GM19099 (cell line): Measurements from ENCODE around the gene NECTIN1.

Experiments used
- POLR2A ChIP-seq: IDR thresholded peaks from 3 replicates; pipeline ENCODE4 v1.6.1; 2011; ENCODE audit warnings: low read depth; ENCODE audit not compliant: insufficient read length; ENCODE audit errors: extremely low read depth

Gene NECTIN1

GRCh38 chr11:119701591-119702549 lies 27.1 kb downstream of the NECTIN1 start:
- TF ChIP-seq POLR2A = no peak

GRCh38 chr11:119700536-119701346 lies 28.3 kb downstream of the NECTIN1 start:
- no peak for TF ChIP-seq POLR2A

- TF ChIP-seq POLR2A = no peak
These were observed 29.0 kb downstream of the NECTIN1 start for GRCh38 chr11:119700030-119700429.

GRCh38 chr11:119699227-119699626 lies 29.8 kb downstream of the NECTIN1 start:
- no peak for TF ChIP-seq POLR2A

GRCh38 chr11:119697882-119698281 lies 31.1 kb downstream of the NECTIN1 start:
- no peak for TF ChIP-seq POLR2A

- no peak for TF ChIP-seq POLR2A
These were observed 31.6 kb downstream of the NECTIN1 start for GRCh38 chr11:119697445-119697844.

GRCh38 chr11:119696378-119697222 lies 32.4 kb downstream of the NECTIN1 start:
- TF ChIP-seq POLR2A = no peak

- TF ChIP-seq POLR2A = no peak
These were observed 34.7 kb downstream of the NECTIN1 start for GRCh38 chr11:119694334-119694733.

GRCh38 chr11:119693253-119693815 lies 35.7 kb downstream of the NECTIN1 start:
- TF ChIP-seq POLR2A = no peak

- no peak for TF ChIP-seq POLR2A
These were observed 36.5 kb downstream of the NECTIN1 start for GRCh38 chr11:119692540-119692820.

GRCh38 chr11:119691701-119692539 lies 37.1 kb downstream of the NECTIN1 start:
- no peak for TF ChIP-seq POLR2A

GRCh38 chr11:119691020-119691666 lies 37.9 kb downstream of the NECTIN1 start:
- no peak for TF ChIP-seq POLR2A

- TF ChIP-seq POLR2A = no peak
These were observed 39.7 kb downstream of the NECTIN1 start for GRCh38 chr11:119689302-119689701.

GRCh38 chr11:119688356-119688755 lies 40.6 kb downstream of the NECTIN1 start:
- TF ChIP-seq POLR2A = no peak
